ENCODE results near the gene NACAD. TPM values are rescaled to one million over a fixed set of nuclear protein-coding genes. Genes with fewer than 3 reads are reported as not detected.

The NACAD gene
- total RNA-seq, 1 donor from 2014 or later: 11.4 TPM

- no peaks in the 10 kb centered on the region for H3K9me3 Mint-ChIP-seq
- TF ChIP-seq CTCF (IDR thresholded peaks at IDR 0.05; ENCODE audit: unreplicated experiment): no peak
- no peak for DNase-seq (ENCODE audit: low spot score in 2 of 2, unreplicated experiment in 2 of 2)
- H3K27me3 Mint-ChIP-seq (ENCODE audit: low read depth): peaks cover 4% of the 10 kb centered on the region
- no peaks in the 10 kb centered on the region for H3K36me3 Mint-ChIP-seq
- H3K4me3 Mint-ChIP-seq: no peak overlapping the region
- no peak overlapping the region for H3K27ac Mint-ChIP-seq
- no peaks in the 10 kb centered on the region for H3K4me1 Mint-ChIP-seq
These were observed 38.2 kb upstream of the NACAD start for GRCh38 chr7:45126920-45127319.

- no peak for DNase-seq (ENCODE audit: low spot score in 2 of 2, unreplicated experiment in 2 of 2)
- H3K27ac Mint-ChIP-seq: no peak overlapping the region
- no peak for TF ChIP-seq CTCF (IDR thresholded peaks at IDR 0.05; ENCODE audit: unreplicated experiment)
- H3K4me3 Mint-ChIP-seq: no peak overlapping the region
- H3K27me3 Mint-ChIP-seq (ENCODE audit: low read depth): peaks cover 4% of the 10 kb centered on the region
- no peaks in the 10 kb centered on the region for H3K4me1 Mint-ChIP-seq
- H3K36me3 Mint-ChIP-seq: no peaks in the 10 kb centered on the region
- H3K9me3 Mint-ChIP-seq: no peaks in the 10 kb centered on the region
These were observed 37.4 kb upstream of the NACAD start for GRCh38 chr7:45126201-45126600.

- TF ChIP-seq CTCF (IDR thresholded peaks at IDR 0.05; ENCODE audit: unreplicated experiment): no peak
- Mint-ChIP-seq H3K27ac (no peak overlapping the region), H3K4me3 (no peak overlapping the region), H3K36me3 (no peaks in the 10 kb centered on the region), H3K9me3 (no peaks in the 10 kb centered on the region), H3K4me1 (no peaks in the 10 kb centered on the region), H3K27me3 (ENCODE audit: low read depth) (peaks cover 2% of the 10 kb centered on the region)
- DNase-seq (ENCODE audit: low spot score in 2 of 2, unreplicated experiment in 2 of 2): no peak
These were observed 36.6 kb upstream of the NACAD start for GRCh38 chr7:45125193-45125904.

GRCh38 chr7:45123913-45124710, 35.3 kb upstream of the NACAD start:
- no peak for TF ChIP-seq CTCF (IDR thresholded peaks at IDR 0.05; ENCODE audit: unreplicated experiment)
- no peaks in the 10 kb centered on the region for H3K4me1 Mint-ChIP-seq
- H3K36me3 Mint-ChIP-seq: no peaks in the 10 kb centered on the region
- H3K27me3 Mint-ChIP-seq (ENCODE audit: low read depth): peaks cover 3% of the 10 kb centered on the region
- no peak for DNase-seq (ENCODE audit: low spot score in 2 of 2, unreplicated experiment in 2 of 2)
- no peak overlapping the region for H3K4me3 Mint-ChIP-seq
- no peaks in the 10 kb centered on the region for H3K9me3 Mint-ChIP-seq
- H3K27ac Mint-ChIP-seq: no peak overlapping the region

GRCh38 chr7:45122975-45123860, 34.4 kb upstream of the NACAD start:
- no peak for TF ChIP-seq CTCF (IDR thresholded peaks at IDR 0.05; ENCODE audit: unreplicated experiment)
- H3K4me1 Mint-ChIP-seq: no peaks in the 10 kb centered on the region
- no peaks in the 10 kb centered on the region for H3K9me3 Mint-ChIP-seq
- no peak overlapping the region for H3K4me3 Mint-ChIP-seq
- DNase-seq (ENCODE audit: low spot score in 2 of 2, unreplicated experiment in 2 of 2): no peak
- peaks cover 7% of the 10 kb centered on the region for H3K27me3 Mint-ChIP-seq (ENCODE audit: low read depth)
- H3K36me3 Mint-ChIP-seq: no peaks in the 10 kb centered on the region
- H3K27ac Mint-ChIP-seq: no peak overlapping the region
